Astrocyte of the hippocampus (primary cell): Measurements from ENCODE around the gene TMEM18.
A peak's percentile ranks its signal among the peaks of the same experiment; 100 is the strongest.

ENCODE experiments used
- DNase-seq: peaks from one replicate; pipeline ENCODE4 v3.0.0; 2011; ENCODE audit warnings: low read depth, low spot score

Gene TMEM18

DNA sequence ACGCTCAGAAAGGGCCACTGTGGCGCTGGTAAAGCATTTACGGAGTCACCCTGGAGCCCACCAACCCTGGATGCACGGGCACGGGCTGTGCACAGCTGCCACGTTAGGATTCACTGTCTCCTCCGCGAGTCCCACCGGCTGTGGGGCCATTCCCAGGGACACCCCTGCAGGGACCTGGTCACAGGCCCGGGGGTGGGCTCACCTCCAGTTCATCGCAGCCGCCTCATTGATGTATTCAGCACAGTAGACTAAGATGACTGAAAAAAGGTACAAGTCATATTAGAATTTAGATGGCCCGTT, 4.7 kb downstream of the TMEM18 start:
- DNase-seq: no peak

DNA sequence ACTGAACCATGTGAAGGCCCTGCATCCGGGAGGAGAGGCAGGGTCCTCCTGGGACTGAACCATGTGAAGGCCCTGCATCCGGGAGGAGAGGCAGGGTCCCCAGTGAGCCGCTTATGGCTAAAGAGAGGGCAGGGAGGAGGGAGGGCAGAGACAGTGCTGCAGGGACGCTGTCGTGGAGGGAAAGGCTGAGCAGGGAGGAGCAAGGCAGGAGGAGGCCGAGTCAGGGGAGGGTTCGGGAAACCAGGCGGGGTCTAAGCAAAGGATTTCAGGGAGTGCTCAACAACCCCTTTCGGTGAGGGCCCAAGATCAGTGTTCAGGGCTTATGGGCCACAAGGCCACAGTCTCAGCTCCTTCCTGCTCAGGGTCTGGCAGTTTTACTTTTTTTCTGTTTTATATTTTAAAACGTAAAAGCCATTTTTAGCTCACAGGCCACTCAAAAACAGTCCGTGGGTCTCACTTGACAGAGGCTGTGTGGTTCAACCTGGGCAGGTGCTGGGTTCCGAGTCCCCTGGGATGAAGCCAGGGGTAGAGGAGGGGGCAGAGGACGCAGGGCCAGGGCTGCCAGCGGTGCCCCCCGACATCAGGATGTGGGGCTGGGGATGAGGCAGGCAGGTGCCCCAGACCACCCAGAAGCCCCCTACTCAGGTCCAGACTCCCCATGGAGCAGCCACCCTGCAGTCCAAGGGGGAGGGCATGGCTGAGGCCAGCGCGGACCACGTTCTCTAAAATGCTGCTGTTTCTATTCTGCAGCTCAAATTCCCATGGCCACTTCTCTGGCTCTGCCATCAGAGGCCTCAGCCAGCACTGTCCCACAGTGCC, 5.2 kb downstream of the TMEM18 start:
- no peak for DNase-seq

DNA sequence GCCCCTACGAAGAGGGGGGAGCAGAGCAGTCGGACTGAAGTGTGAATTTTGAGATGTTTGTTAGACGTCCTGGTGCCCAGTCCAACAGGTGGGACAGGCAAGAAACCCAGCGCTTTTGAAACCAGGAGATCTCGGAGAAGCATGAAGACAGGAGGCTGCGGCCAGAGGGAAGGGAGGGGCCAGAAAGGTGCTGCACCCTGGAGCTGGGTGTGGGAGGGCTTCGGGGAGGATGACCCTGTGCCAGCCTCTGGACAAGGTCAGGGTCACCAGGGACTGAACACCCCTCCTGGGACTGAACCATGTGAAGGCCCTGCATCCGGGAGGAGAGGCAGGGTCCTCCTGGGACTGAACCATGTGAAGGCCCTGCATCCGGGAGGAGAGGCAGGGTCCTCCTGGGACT, 6.1 kb downstream of the TMEM18 start:
- no peak for DNase-seq

DNA sequence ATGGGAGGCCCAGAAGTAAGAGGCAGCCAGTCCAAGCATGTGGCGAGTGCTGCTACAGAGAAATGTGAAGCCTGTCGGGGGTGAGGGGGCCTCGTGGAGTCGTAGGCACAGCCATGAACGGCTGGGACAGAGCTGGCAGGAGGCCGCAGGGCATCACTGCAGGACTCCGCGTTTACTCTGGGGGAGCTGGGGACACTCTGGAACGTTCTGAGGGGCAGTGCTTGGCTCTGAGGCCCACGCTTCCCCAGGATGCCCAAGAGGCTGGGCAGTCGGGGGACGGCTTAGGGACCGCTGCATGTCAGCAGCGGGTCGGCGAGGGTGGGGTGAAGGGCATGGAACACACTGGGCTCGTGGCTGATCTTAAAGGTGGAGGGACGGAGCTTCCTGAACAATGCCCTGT, 6.6 kb downstream of the TMEM18 start:
- no peak for DNase-seq

DNA sequence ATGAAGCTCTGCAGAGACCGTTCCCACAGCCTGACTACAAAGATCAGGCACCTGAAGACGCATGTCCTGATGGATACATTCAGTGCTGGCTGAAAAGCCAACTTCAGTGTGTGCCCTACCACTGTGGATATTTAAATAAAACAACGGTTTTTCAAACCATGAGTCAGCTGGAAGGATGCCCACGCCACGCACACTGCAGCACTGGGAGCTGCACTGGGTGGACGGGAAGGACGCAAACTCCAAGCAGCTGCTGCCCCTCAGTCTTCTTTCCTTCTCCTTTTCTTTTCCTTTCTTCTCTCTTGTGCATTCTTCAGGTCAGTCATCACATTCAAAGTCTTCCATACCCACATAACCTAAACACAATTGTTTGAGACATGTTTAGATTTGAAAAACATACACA, 7.9 kb downstream of the TMEM18 start:
- DNase-seq: peak; percentile 81

DNA sequence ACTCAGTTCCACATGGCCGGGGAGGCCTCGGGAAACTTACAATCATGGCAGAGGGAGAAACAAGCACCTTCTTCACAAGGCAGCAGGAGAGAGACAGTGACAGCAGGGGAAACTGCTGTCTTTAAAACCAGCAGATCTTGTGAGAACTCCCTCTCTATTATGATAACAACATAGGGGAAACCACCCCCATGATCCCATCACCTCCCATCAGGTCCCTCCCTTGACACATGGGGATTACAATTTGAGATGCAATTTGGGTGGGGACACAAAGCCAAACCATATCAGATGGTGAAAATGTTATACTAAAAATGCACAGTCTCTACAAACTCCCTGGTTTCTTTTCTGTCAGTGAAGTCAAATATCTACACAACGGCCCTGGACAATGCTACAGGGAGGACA, 9.2 kb downstream of the TMEM18 start:
- DNase-seq: no peak

DNA sequence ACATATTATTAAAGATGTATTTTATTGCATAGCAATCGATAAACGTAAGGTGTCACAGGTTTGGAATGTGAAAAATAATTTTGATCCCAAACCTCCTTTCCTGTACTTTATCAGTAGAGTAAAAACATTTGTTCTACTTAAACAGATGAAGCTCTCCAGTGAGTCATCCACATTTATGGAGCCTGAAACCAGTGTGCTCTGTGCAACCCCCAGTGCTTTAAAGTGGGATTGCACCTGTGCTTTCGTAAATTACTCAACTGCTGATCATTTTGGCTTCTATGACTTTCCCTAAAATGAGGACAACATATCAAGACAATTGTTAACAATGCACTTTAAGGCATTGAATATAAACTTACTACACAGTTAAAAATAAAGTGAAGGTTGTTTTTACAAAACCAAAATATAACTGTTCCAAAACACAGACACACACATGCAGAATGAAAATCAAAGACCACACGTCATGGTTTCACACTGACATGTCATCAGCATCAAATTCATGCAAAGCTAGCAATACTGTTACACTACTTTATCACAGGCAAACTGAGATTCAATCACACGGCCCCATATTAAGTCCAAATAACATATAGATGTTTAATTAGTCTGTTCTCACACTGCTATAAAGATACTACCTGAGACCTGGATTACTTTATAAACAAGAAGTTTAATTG, 9.7 kb downstream of the TMEM18 start:
- DNase-seq: peak; percentile 69

DNA sequence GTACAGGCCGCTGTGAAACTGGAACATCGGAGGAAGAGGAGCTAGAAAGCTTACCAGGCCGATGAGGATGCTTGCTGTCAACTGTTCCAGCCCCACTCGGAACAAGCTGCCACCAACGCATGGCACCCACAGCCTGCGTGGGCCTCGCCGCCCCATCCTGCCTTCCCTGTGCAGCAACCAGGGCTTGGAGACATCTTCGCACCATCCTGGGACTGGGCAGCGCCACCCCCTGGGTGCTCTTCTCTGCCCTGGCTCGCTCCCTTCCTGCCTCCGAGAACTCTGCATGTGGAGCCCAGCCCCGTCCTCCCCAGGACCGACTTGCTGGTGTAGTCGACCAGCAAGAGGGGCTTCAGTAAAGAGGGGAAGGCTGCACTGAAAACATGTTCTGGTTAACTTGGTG, 10.8 kb downstream of the TMEM18 start:
- DNase-seq: no peak

DNA sequence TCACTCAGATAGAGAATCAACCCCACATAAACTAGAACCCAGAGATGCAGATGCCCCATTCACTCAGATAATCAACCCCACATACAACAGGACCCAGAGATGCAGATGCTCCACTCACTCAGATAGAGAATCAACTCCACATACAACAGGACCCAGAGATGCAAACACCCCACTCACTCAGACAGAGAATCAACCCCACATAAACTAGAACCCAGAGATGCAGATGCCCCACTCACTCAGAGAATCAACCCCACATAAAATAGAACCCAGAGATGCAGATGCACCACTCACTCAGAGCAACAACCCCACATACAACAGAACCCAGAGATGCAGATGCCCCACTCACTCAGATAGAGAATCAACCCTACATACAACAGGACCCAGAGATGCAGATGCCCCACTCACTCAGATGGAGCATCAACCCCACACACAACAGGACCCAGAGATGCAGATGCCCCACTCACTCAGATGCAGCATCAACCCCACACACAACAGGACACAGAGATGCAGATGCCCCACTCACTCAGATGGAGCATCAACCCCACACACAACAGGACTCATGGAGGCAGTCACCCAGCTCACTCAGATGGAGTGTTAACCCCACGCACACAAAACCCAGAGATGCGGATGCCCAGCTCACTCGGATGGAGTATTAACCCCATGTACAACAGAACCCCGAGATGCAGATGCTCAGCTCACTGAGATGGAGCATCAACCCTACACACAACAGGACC, 11.7 kb downstream of the TMEM18 start:
- no peak for DNase-seq

DNA sequence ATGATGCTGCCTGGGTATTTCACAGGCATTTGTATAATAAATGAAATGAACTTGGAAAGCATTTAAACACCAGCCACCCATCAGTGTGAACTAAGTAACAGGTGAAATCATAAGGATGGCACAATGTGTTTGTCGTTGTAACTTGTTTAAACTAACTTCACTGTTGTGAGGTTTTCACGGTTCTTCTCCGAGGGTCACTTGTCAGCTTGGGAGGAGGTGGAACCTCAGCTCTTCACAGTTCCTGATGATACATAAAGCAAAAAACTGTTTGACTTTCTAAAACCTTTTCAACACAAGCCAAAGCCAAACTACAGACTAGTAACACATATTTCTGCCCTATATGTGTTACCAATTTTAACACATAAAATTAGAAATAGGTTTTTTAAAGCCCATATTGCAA, 13.1 kb downstream of the TMEM18 start:
- no peak for DNase-seq

DNA sequence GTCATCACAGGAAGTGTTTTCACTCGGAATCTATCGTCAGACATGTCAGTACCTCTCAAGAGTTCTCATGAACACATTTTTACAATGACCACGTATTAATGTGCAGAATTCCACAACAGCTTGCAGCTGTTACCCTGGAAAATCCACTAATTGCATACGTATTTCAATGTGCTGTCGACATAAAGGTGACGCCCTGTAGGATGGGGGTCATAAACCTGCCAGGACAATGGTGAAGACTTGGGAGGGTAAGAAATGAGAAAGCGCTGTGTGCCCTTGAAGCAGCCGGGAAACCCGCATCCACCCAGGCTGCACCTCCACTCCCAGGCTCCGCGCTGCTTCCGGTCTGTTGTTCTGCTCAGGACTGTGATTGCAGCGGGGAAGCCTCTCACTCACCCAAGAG, 14.0 kb downstream of the TMEM18 start:
- no peak for DNase-seq

DNA sequence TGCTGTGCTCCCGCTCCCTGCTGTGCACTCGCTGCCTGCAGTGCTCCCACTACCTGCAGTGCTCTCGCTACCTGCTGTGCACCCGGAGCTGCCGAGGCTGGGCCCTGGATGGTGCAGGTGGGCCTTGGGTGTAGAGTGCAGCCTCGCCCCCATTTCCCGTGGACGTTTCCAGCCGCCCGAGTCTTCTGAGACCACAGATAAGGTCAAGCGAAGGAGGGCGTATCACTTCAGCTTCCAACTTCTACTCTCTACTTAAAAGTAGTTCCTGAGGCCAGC, 15.9 kb downstream of the TMEM18 start:
- no peak for DNase-seq

DNA sequence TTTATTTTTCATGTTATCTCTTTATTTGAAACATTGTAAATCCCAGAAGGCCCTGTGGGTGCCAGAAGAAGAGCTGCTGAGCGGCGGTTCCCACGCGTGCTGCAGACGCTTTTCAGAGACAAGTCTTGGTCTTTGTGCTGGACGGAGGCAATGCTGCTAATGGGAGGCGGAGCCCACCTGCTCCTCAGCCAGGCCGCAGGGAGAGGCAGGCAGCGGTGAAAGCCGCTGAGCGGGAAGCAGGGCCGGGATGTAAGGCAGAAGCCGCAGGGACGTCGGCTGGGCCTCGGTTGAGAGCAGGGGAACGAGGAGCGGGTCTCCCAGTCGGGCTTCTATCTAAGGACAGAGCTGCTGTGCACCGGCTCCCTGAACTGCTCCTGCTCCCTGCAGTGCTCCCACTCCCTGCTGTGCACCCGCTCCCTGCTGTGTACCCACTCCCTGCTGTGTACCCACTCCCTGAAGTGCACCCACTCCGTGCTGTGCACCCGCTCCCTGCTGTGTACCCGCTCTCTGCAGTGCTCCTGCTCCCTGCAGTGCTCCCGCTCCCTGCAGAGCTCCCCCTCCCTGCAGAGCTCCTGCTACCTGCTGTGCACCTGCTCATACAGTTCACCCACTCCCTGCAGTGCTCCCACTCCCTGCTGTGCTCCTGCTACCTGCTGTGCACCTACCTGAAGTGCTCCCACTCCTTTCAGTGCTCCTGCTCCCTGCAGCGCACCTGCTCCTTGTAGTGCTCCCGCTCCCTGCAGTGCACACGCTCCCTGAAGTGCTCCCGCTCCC, 16.4 kb downstream of the TMEM18 start:
- no peak for DNase-seq

DNA sequence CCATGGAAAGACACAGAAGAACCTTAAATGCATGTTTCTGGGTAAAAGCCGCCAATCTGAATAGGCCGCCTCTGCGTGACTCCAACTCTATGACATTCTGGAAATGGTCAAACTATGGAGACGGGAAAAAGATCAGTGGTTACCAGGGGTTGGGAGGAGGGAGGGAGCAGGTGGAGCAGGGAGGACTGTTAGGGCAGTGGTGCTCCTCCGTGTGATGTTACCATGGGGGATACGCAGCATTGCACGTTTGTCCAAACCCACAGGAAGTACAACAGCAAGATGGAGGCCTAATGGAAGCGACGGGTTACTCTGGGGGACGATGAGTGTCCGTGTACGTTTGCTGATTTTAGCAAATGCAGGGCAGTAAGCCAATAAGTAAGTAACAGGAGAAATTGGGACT, 17.2 kb downstream of the TMEM18 start:
- DNase-seq: no peak

DNA sequence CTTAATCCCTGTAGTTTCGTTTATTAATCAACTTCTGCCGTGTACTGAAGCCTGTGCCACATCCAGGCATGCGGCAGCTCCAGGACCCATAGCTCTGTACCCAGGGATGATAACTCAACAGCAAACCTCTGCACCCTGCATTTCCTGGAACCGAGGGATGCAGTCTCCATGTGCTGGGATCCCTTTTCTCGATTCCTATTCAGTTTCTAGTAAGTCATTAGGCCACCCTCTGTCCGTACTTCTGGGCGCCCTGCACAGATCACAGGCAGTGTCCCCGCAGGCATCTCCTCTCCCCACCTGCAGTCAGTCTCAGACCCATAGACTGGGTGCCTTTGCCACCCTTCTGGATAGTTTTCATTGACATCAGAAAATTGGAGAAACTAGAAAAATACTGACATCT, 18.8 kb downstream of the TMEM18 start:
- no peak for DNase-seq

DNA sequence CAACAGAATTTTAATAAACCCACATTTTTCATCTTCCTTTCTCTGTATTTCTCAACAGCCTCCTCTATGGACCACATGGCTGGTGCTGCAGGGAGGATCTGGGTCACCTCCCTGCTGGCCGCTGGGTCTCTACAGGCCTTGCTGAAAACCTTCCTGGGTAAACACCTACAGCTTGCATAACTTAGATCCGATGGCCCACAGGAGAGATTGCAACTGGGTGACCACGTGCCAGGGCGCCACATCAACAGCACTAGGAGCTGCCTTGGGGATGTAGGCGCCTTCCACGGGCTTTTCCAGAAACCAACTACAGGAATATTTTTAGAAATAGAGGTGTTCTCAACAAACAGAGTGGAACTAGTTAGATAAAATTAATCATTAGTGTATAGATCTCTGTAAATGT, 19.4 kb downstream of the TMEM18 start:
- DNase-seq: no peak

DNA sequence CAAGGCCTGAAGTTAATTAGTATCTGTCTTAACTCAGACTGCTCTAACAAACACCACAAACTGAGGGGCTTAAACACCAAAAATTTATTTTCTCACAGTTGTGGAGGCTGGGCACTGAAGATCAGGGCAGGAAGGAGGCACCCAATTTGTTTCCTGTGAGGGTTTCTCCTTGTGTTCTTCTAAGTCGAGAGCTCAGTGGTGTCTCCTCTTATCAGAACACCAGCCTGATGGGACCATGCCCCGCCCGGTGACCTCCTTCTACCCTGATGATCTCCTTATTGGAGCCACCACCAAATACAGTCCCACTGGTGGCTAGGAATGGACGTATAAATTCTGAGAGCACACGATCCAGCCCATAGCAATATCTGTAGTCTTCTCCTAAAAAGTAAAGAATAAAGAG, 20.5 kb downstream of the TMEM18 start:
- DNase-seq: no peak

DNA sequence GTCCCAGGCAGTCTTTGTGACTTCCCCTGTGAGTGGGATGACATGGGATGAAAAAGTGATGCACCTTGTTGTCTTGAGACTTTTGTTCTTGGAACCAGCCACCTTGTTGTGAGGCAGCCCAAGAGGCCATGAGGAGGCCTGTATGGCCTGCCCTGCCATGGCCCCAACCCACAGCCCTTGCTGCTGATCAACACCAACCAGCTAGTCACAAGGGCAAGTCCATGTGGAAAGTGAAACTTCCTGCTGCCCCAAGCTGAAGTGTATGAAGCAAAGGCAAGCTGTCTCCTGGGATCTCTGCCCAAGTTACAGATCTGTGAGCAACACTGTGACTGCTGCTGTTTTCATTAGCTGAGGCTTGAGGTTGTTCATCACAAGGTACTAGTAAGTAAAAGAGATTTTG, 21.6 kb downstream of the TMEM18 start:
- DNase-seq: peak; percentile 33

DNA sequence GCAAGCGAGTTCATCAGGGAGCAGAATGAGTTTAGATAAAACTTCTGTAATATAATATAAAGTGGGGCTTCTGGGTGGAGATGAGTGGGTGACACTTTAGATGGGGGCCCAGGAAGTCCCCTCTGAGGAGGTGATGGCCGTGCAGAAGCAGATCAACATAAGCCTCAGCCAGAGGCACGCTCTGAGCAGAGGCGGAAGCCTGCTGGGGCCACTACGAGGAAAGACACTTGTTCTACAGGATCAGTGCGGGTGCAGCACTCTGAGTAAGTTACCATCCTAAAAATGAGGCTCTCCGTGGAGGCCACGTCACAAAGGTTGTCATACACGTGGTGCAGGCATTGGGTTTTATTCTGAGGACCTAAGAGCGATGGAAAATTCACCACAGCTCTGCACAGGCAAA, 22.3 kb downstream of the TMEM18 start:
- DNase-seq: no peak

DNA sequence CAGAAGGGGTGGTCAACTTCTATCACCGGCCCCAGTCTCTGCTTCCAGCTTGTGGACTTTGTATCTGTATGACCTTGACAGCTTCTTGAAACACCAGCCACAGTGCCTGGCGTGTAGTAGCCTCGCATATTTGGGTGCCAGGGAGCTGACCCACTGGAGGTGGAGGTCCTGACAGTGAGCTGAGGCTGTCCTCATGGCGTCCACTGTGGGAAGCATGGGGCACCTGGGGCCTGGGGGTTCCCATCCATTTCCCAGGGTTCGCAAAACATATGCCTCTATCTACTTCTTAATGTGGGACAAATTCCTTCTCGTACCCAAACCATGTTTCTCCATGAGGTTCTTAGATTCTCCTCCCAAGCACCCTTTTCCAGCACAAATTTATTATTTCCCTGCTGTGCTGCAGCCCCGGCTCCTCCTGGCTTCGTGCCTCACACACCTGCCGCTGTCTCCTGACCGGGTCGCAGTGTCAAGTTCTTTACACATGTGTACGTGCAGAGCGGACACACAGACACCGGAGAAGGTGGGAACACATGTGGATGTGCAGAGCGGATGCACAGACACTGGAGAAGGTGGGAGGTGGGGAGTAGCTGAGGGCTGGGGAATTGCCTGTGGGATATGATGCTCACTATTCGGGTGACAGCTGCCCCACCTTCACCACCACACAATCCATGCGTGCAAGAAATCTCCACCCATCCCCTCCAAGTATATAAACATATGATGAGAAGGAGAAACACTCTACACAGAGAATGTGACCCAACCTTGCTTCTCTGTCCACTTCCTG, 23.4 kb downstream of the TMEM18 start:
- DNase-seq: no peak

DNA sequence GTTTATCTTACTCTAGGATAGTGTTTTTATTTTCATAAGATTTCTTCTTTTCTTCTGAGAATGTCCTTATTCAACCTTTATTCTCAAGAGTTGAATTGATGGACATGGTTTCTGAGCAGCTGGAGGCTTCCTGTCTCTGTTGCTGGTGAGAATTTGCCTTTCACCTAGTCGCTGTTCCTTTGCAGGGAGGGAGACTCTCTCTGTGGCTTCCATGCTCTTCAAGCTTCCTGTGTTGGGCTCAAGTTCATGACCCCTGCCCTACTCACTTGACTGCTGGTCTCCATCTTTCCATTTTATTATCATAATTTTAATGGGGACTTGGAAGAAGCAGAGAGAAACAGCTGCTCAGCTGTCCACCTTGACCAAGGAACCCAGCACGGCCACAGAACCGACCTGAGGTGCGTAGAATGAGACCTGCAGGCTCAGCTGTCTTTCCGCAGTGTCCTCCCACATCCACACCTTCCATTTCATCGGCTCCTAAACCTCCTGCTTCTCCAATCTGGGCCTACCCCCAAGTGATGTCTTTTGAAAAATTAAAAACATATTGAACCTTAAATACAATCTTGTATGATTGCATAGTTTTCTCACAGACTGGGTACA, 24.2 kb downstream of the TMEM18 start:
- DNase-seq: no peak
